Measurements from ENCODE around the gene TBC1D20. TPM values are rescaled to one million over a fixed set of nuclear protein-coding genes. Genes with fewer than 3 reads are reported as not detected.

TBC1D20 gene
- total RNA-seq, 4 donors from 2014 or later = 34.9 to 47.7 (median 41.7) TPM

- 92% methylated on average over 5 of the region's 5 CpGs for WGBS
- H3K4me3 ChIP-seq = no peak overlapping the region
- no peak overlapping the region for H3K27ac ChIP-seq (replicated peaks in 1 of 4)
- DNase-seq (ENCODE audit: extremely low spot score) = no peak
- H3K27me3 ChIP-seq = no peaks in the 10 kb centered on the region
- H3K9me3 ChIP-seq = no peaks in the 10 kb centered on the region
- peaks cover 32 to 68% (median 63%) of the 10 kb centered on the region in 4 donors for H3K36me3 ChIP-seq
- H3K4me1 ChIP-seq = peaks cover 15 to 23% (median 21%) of the 10 kb centered on the region in 4 donors
- intact Hi-C loops (cut with DNase I) = no loop called here
- TF ChIP-seq CTCF (IDR thresholded peaks at IDR 0.05) = no peak
- no peak for TF ChIP-seq POLR2AphosphoS5 (IDR thresholded peaks at IDR 0.05)
- no peak for TF ChIP-seq POLR2A (IDR thresholded peaks at IDR 0.05; ENCODE audit: low read depth)
- TF ChIP-seq EP300 (IDR thresholded peaks at IDR 0.05) = no peak
These were observed 16.6 kb downstream of the TBC1D20 start for GRCh38 chr20:445514-446336.

DNA sequence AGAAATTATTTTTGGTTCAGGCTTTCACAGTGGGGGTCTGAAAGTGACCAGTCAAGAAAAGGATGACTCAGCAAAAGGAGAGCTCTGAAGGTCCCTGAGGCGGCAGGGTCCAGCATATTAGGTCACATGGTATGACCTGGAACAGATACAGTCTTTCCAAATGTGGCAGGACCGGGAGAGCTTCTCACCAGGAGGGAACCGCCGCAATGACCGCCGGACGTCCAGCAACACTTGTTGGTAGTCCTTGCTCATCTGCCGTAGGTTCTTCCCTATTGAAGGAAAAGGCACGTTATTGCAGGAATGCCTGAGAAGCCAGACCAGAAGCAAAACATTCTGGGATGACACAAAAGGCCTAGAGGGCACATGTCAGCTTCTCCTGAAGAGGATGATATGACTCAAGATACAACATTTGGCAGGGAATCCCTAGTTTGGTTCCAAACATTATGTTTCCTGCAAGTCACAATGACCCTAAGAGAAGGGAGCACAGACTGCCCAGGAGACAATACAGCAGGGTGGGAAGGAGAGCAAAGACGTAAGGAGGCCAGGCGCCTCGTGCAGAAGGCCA is 17.4 kb downstream of the TBC1D20 start:
- TF ChIP-seq POLR2A (IDR thresholded peaks at IDR 0.05; ENCODE audit: low read depth) = no peak
- no peak for TF ChIP-seq EP300 (IDR thresholded peaks at IDR 0.05)
- TF ChIP-seq CTCF (IDR thresholded peaks at IDR 0.05) = no peak
- no peak for TF ChIP-seq POLR2AphosphoS5 (IDR thresholded peaks at IDR 0.05)
- H3K9me3 ChIP-seq = no peaks in the 10 kb centered on the region
- peaks cover 40 to 76% (median 71%) of the 10 kb centered on the region in 4 donors for H3K36me3 ChIP-seq
- intact Hi-C loops (cut with DNase I) = no loop called here
- H3K4me3 ChIP-seq = no peak overlapping the region
- H3K27me3 ChIP-seq = no peaks in the 10 kb centered on the region
- no peak for DNase-seq (ENCODE audit: extremely low spot score)
- 60% methylated on average over 6 of the region's 12 CpGs for WGBS
- peak overlapping the region in 2 of 4 donors; percentile 20 to 25 for H3K27ac ChIP-seq (replicated peaks in 1 of 4)
- peaks cover 15 to 23% (median 20%) of the 10 kb centered on the region in 4 donors for H3K4me1 ChIP-seq

DNA sequence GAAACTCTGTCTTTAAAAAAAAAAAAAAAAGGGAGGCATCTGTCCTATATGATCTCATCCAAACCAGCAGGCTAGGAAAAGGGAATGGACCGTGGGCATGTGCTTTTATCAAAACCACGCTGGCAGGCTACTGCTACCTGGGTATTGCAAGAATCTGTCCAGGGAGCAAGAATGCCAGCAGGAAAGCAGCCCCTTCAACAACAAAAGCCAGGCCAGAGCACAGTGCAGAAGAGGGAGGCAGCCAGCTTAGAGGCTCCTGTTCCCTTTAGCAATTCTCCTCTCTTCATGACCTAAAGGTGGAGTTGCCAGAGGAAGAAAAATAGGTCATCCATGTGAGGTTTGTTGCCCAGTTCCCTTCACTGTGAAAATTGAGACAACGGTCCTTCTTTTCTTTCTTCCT is 18.2 kb downstream of the TBC1D20 start:
- intact Hi-C loops (cut with DNase I) = no loop called here
- Histone ChIP-seq H3K27ac (replicated peaks in 1 of 4) (no peak overlapping the region), H3K4me1 (peaks cover 15 to 23% (median 20%) of the 10 kb centered on the region in 4 donors), H3K9me3 (no peaks in the 10 kb centered on the region), H3K27me3 (no peaks in the 10 kb centered on the region), H3K4me3 (no peak overlapping the region), H3K36me3 (peaks cover 48 to 84% (median 79%) of the 10 kb centered on the region in 4 donors)
- WGBS = 80% methylated on average over 3 of the region's 3 CpGs
- TF ChIP-seq EP300 (IDR thresholded peaks at IDR 0.05) (no peak), POLR2AphosphoS5 (IDR thresholded peaks at IDR 0.05) (no peak), POLR2A (IDR thresholded peaks at IDR 0.05; ENCODE audit: low read depth) (no peak), CTCF (IDR thresholded peaks at IDR 0.05) (no peak)
- no peak for DNase-seq (ENCODE audit: extremely low spot score)

DNA sequence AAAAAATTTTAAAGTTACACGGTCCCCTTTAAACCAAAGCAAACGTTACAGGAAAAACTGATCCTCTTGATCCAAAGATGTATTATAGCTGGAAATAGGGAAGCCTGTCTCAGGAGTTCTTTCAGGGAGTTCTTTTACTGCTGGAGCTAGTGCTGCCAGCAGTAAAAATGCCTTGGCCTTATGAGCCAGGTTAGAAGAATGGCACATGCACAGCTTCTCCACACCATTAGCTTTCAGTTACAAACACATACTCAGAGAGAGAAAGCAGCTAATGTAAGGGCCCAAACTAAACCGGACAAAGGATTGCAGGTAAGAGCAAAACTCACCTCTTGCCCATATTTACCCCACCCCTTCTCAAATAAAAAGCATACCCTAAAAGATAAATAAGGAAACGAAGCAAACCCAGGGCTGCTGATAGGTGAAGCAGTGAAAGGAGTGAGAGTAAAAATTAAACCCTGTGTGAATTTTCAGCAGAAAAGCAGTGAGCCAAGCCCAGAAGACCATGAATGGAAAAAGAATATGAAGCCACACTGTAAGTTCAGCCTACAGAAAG is 19.0 kb downstream of the TBC1D20 start:
- no peak for DNase-seq (ENCODE audit: extremely low spot score)
- 93% methylated on average over 4 of the region's 4 CpGs for WGBS
- Histone ChIP-seq H3K9me3 (no peaks in the 10 kb centered on the region), H3K27ac (replicated peaks in 1 of 4) (no peak overlapping the region), H3K4me3 (no peak overlapping the region), H3K36me3 (peaks cover 56 to 92% (median 87%) of the 10 kb centered on the region in 4 donors), H3K27me3 (no peaks in the 10 kb centered on the region), H3K4me1 (peaks cover 15 to 30% (median 20%) of the 10 kb centered on the region in 4 donors)
- TF ChIP-seq POLR2AphosphoS5 (IDR thresholded peaks at IDR 0.05) (no peak), POLR2A (IDR thresholded peaks at IDR 0.05; ENCODE audit: low read depth) (no peak), EP300 (IDR thresholded peaks at IDR 0.05) (no peak), CTCF (IDR thresholded peaks at IDR 0.05) (no peak)
- intact Hi-C loops (cut with DNase I) = no loop called here
